Esophagus (tissue), 2 donors: Measurements from ENCODE around the gene ANKRD34C. TPM values are rescaled to one million over a fixed set of nuclear protein-coding genes. Genes with fewer than 3 reads are reported as not detected.

Source experiments
- H3K27ac ChIP-seq, 2 donors: one replicate each; pipeline ENCODE4 v1.5.1; 2013; ENCODE audit warnings: low read depth in 2 of 2, mild to moderate bottlenecking in 2 of 2, inconsistent platforms in 1 of 2, low read length in 1 of 2, moderate library complexity in 1 of 2
- H3K27me3 ChIP-seq, 2 donors: one replicate each; pipeline ENCODE4 v1.6.1; 2013; ENCODE audit warnings: low read length in 2 of 2, control low read depth in 1 of 2, mild to moderate bottlenecking in 1 of 2; ENCODE audit not compliant: insufficient read depth in 2 of 2, control insufficient read depth in 1 of 2
- H3K36me3 ChIP-seq, 2 donors: one replicate each; pipeline ENCODE4 v1.6.1; 2013; ENCODE audit warnings: low read length in 1 of 2; ENCODE audit not compliant: control insufficient read depth in 2 of 2, insufficient read depth in 2 of 2
- H3K4me1 ChIP-seq, 2 donors: one replicate each; pipeline ENCODE4 v1.6.1; 2013; ENCODE audit warnings: low read length in 1 of 2; ENCODE audit not compliant: control insufficient read depth in 2 of 2, insufficient read depth in 2 of 2
- H3K4me3 ChIP-seq, 2 donors: one replicate each; pipeline ENCODE4 v1.5.1; 2013; ENCODE audit warnings: low read length in 2 of 2, mild to moderate bottlenecking in 2 of 2, low read depth in 1 of 2, moderate library complexity in 1 of 2
- H3K9me3 ChIP-seq, 2 donors: one replicate each; pipeline ENCODE4 v1.6.1; 2013; ENCODE audit warnings: mild to moderate bottlenecking in 2 of 2, low read depth in 1 of 2, low read length in 1 of 2, moderate library complexity in 1 of 2; ENCODE audit not compliant: control insufficient read depth in 2 of 2, insufficient read depth in 1 of 2
- WGBS, 2 donors: extraction: QIAGEN DNeasy Blood & Tissue Kit; methylation state at CpG; one replicate each; pipeline ENCODE4 v1.1.7; 2013; 5-methylcytosine and 5-hydroxymethylcytosine counted together
- polyA plus RNA-seq, 2 donors: library from polyadenylated mRNA; stranded (reverse); fragments of 200-250 nt; gene quantifications; one replicate each; pipeline ENCODE4 v1.2.3, GENCODE V29; 2013
- donor health status: healthy with polysubstance abuse.
- donor health status: Bipolar disorder and iron deficiency.

Gene ANKRD34C
- polyA plus RNA-seq, 2 donors: not detected

GRCh38 chr15:79265987-79266579 lies 16.4 kb upstream of the ANKRD34C start:
- no peaks in the 10 kb centered on the region for H3K36me3 ChIP-seq
- H3K27ac ChIP-seq: no peak overlapping the region
- H3K27me3 ChIP-seq: no peaks in the 10 kb centered on the region
- no peak overlapping the region for H3K4me3 ChIP-seq
- 67 to 74% methylated on average over 3 of the region's 3 CpGs for WGBS, 2 donors
- H3K9me3 ChIP-seq: no peaks in the 10 kb centered on the region
- H3K4me1 ChIP-seq: no peaks in the 10 kb centered on the region

- Histone ChIP-seq H3K27ac (no peak overlapping the region), H3K9me3 (peaks cover 0 to 3% of the 10 kb centered on the region in 2 donors), H3K36me3 (no peaks in the 10 kb centered on the region), H3K27me3 (peaks cover 12 to 19% of the 10 kb centered on the region in 2 donors), H3K4me1 (peaks cover 0 to 2% of the 10 kb centered on the region in 2 donors), H3K4me3 (no peak overlapping the region)
- 15 to 20% methylated on average over 46 of the region's 46 CpGs for whole genome bisulfite sequencing, 2 donors
Measured at GRCh38 chr15:79283252-79284048, 928 bp downstream of the ANKRD34C start.

GRCh38 chr15:79290642-79291275 lies 8.2 kb downstream of the ANKRD34C start:
- WGBS, 2 donors: 58 to 62% methylated on average over 6 of the region's 6 CpGs

GRCh38 chr15:79292011-79292410 lies 9.5 kb downstream of the ANKRD34C start:
- 82 to 83% methylated on average over 4 of the region's 4 CpGs for WGBS, 2 donors
- H3K36me3 ChIP-seq: no peaks in the 10 kb centered on the region
- no peaks in the 10 kb centered on the region for H3K4me1 ChIP-seq
- H3K27ac ChIP-seq: no peak overlapping the region
- no peaks in the 10 kb centered on the region for H3K9me3 ChIP-seq
- no peak overlapping the region for H3K4me3 ChIP-seq
- peaks cover 0 to 4% of the 10 kb centered on the region in 2 donors for H3K27me3 ChIP-seq

More at GRCh38 chr15:79290642-79291275, 8.2 kb downstream of the ANKRD34C start:
- Histone ChIP-seq H3K4me3 (no peak overlapping the region), H3K9me3 (no peaks in the 10 kb centered on the region), H3K27me3 (peaks cover 0 to 4% of the 10 kb centered on the region in 2 donors), H3K27ac (no peak overlapping the region), H3K36me3 (no peaks in the 10 kb centered on the region), H3K4me1 (no peaks in the 10 kb centered on the region)

GRCh38 chr15:79294075-79294474 lies 11.6 kb downstream of the ANKRD34C start:
- 70 to 71% methylated on average over 7 of the region's 7 CpGs for WGBS, 2 donors
- H3K4me3 ChIP-seq: no peak overlapping the region

GRCh38 chr15:79296583-79296982 lies 14.1 kb downstream of the ANKRD34C start:
- Histone ChIP-seq H3K36me3 (no peaks in the 10 kb centered on the region), H3K4me3 (no peak overlapping the region), H3K4me1 (no peaks in the 10 kb centered on the region), H3K9me3 (no peaks in the 10 kb centered on the region), H3K27ac (no peak overlapping the region), H3K27me3 (no peaks in the 10 kb centered on the region)
- 40 to 43% methylated on average over 4 of the region's 4 CpGs for WGBS, 2 donors

More at GRCh38 chr15:79294075-79294474, 11.6 kb downstream of the ANKRD34C start:
- no peaks in the 10 kb centered on the region for H3K36me3 ChIP-seq
- no peaks in the 10 kb centered on the region for H3K4me1 ChIP-seq
- no peaks in the 10 kb centered on the region for H3K27me3 ChIP-seq
- H3K27ac ChIP-seq: no peak overlapping the region
- H3K9me3 ChIP-seq: no peaks in the 10 kb centered on the region

GRCh38 chr15:79299126-79299840 lies 16.8 kb downstream of the ANKRD34C start:
- H3K9me3 ChIP-seq: no peaks in the 10 kb centered on the region
- no peaks in the 10 kb centered on the region for H3K4me1 ChIP-seq
- WGBS, 2 donors: 82 to 85% methylated on average over 7 of the region's 7 CpGs
- no peak overlapping the region for H3K4me3 ChIP-seq
- H3K27me3 ChIP-seq: no peaks in the 10 kb centered on the region
- no peaks in the 10 kb centered on the region for H3K36me3 ChIP-seq
- no peak overlapping the region for H3K27ac ChIP-seq

- H3K27ac ChIP-seq: no peak overlapping the region
- 50 to 56% methylated on average over 1 of the region's 1 CpG for WGBS, 2 donors
- H3K4me1 ChIP-seq: no peaks in the 10 kb centered on the region
- no peaks in the 10 kb centered on the region for H3K36me3 ChIP-seq
- no peak overlapping the region for H3K4me3 ChIP-seq
- H3K9me3 ChIP-seq: no peaks in the 10 kb centered on the region
- H3K27me3 ChIP-seq: peaks cover 0 to under 1% of the 10 kb centered on the region in 2 donors
Measured at GRCh38 chr15:79299841-79300235, 17.3 kb downstream of the ANKRD34C start.

- Histone ChIP-seq H3K27ac (no peak overlapping the region), H3K27me3 (peaks cover 0 to 6% of the 10 kb centered on the region in 2 donors), H3K9me3 (no peaks in the 10 kb centered on the region), H3K36me3 (no peaks in the 10 kb centered on the region), H3K4me3 (no peak overlapping the region), H3K4me1 (peaks cover 0 to 6% of the 10 kb centered on the region in 2 donors)
- WGBS, 2 donors: 40 to 46% methylated on average over 4 of the region's 4 CpGs
Measured at GRCh38 chr15:79307251-79307650, 24.7 kb downstream of the ANKRD34C start.
